DND-41 (cell line): ENCODE measurements around the gene GPR108.

ENCODE experiments used
- ATAC-seq: fragments of 200-7000 bp; cut with Tn5 transposase; 3 replicates; pipeline ENCODE4 v1.9.1; 2021; ENCODE audit warnings: low read depth; ENCODE audit not compliant: insufficient read depth
- DNase-seq: peaks from one replicate; pipeline ENCODE4 v3.0.0-alpha.2; 2020
- H2AFZ ChIP-seq: 2 replicates; pipeline ENCODE4 v1.6.0; 2012; ENCODE audit warnings: low read depth, low read length
- H3K27ac ChIP-seq: 2 replicates; pipeline ENCODE4 v1.5.1; 2012; ENCODE audit warnings: low read length, inconsistent platforms
- H3K27me3 ChIP-seq: fragments of 200-600 bp; sonication (generic); 2 replicates; pipeline ENCODE4 v1.6.0; 2012; ENCODE audit warnings: low read length, mild to moderate bottlenecking, inconsistent platforms; ENCODE audit not compliant: insufficient read depth, poor library complexity
- H3K36me3 ChIP-seq: 2 replicates; pipeline ENCODE4 v1.5.1; 2012; ENCODE audit warnings: low read length, inconsistent platforms; ENCODE audit not compliant: insufficient read depth
- H3K4me1 ChIP-seq: 2 replicates; pipeline ENCODE4 v1.5.1; 2012; ENCODE audit warnings: mild to moderate bottlenecking, low read length; ENCODE audit not compliant: insufficient read depth
- H3K4me2 ChIP-seq: 2 replicates; pipeline ENCODE4 v1.6.0; 2012; ENCODE audit warnings: mild to moderate bottlenecking, moderate library complexity, low read length, inconsistent platforms; ENCODE audit not compliant: insufficient read depth
- H3K4me3 ChIP-seq, 2 experiments: fragments of 200-600 bp in 1 of 2; shearing (Covaris generic) in 1 of 2; 2 replicates each; pipeline ENCODE4 v1.5.1; 2012 to 2016; ENCODE audit warnings: inconsistent platforms in 2 of 2, low read length in 2 of 2, mild to moderate bottlenecking in 2 of 2, low read depth in 1 of 2, moderate library complexity in 1 of 2
- H3K79me2 ChIP-seq: 2 replicates; pipeline ENCODE4 v1.6.0; 2012; ENCODE audit warnings: low read length, inconsistent platforms; ENCODE audit not compliant: insufficient read depth
- H3K9ac ChIP-seq: 2 replicates; pipeline ENCODE4 v1.6.0; 2012; ENCODE audit warnings: low read depth, mild to moderate bottlenecking, inconsistent platforms, low read length, moderate library complexity
- H3K9me3 ChIP-seq: 2 replicates; pipeline ENCODE4 v1.5.1; 2012; ENCODE audit warnings: low read length, moderate library complexity, mild to moderate bottlenecking, inconsistent platforms; ENCODE audit not compliant: insufficient read depth, severe bottlenecking
- H4K20me1 ChIP-seq: 2 replicates; pipeline ENCODE4 v1.6.0; 2012; ENCODE audit warnings: low read length; ENCODE audit not compliant: insufficient read depth
- CTCF ChIP-seq: IDR thresholded peaks from 2 replicates; pipeline ENCODE4 v1.5.1; 2012; ENCODE audit warnings: borderline replicate concordance, low read length, moderate library complexity, mild to moderate bottlenecking; ENCODE audit not compliant: poor library complexity, severe bottlenecking; ENCODE audit errors: extremely low read depth
- EZH2 ChIP-seq: IDR thresholded peaks from 3 replicates; pipeline ENCODE4 v1.6.1; 2012; ENCODE audit warnings: borderline replicate concordance, low read depth, mild to moderate bottlenecking, moderate library complexity, low read length, inconsistent platforms; ENCODE audit not compliant: severe bottlenecking

Gene GPR108

GRCh38 chr19:6705931-6706632 lies 31.3 kb downstream of the GPR108 start:
- Histone ChIP-seq H3K27ac (no peak overlapping the region), H3K79me2 (no peaks in the 10 kb centered on the region), H3K4me2 (no peak overlapping the region), H3K4me1 (no peaks in the 10 kb centered on the region), H3K27me3 (no peaks in the 10 kb centered on the region), H3K36me3 (no peaks in the 10 kb centered on the region), H3K9me3 (no peaks in the 10 kb centered on the region), H3K9ac (no peak overlapping the region), H4K20me1 (no peaks in the 10 kb centered on the region), H3K4me3 (no peak overlapping the region), H2AFZ (no peak overlapping the region)
- ATAC-seq (no peak), DNase-seq (no peak)
- TF ChIP-seq EZH2 = no peak
- no peak for TF ChIP-seq CTCF

- Histone ChIP-seq H3K27me3 (no peaks in the 10 kb centered on the region), H3K36me3 (no peaks in the 10 kb centered on the region)
Measured at GRCh38 chr19:6700586-6701316, 36.6 kb downstream of the GPR108 start.

GRCh38 chr19:6699935-6700334 lies 37.4 kb downstream of the GPR108 start:
- no peaks in the 10 kb centered on the region for H3K9me3 ChIP-seq
- no peak overlapping the region for H3K4me3 ChIP-seq
- H3K9ac ChIP-seq = no peak overlapping the region
- no peaks in the 10 kb centered on the region for H3K27me3 ChIP-seq
- no peak for DNase-seq
- H3K36me3 ChIP-seq = no peaks in the 10 kb centered on the region
- H2AFZ ChIP-seq = no peak overlapping the region
- no peak overlapping the region for H3K4me2 ChIP-seq
- no peaks in the 10 kb centered on the region for H3K4me1 ChIP-seq
- TF ChIP-seq CTCF (no peak), EZH2 (no peak)
- H4K20me1 ChIP-seq = no peaks in the 10 kb centered on the region
- H3K79me2 ChIP-seq = no peaks in the 10 kb centered on the region
- H3K27ac ChIP-seq = no peak overlapping the region
- no peak for ATAC-seq

More at GRCh38 chr19:6700586-6701316, 36.6 kb downstream of the GPR108 start:
- no peak overlapping the region for H2AFZ ChIP-seq
- H3K4me1 ChIP-seq = no peaks in the 10 kb centered on the region
- no peak overlapping the region for H3K9ac ChIP-seq
- no peak for DNase-seq
- no peaks in the 10 kb centered on the region for H3K79me2 ChIP-seq
- H3K4me2 ChIP-seq = no peak overlapping the region
- H4K20me1 ChIP-seq = no peaks in the 10 kb centered on the region
- no peaks in the 10 kb centered on the region for H3K9me3 ChIP-seq
- no peak for ATAC-seq
- TF ChIP-seq EZH2 = no peak
- TF ChIP-seq CTCF = no peak
- H3K27ac ChIP-seq = no peak overlapping the region
- no peak overlapping the region for H3K4me3 ChIP-seq
